Stimulated activated CD8-positive, alpha-beta memory T cell treated with anti-CD3 and anti-CD28 coated beads, Interleukin-12 subunit alpha, Interleukin-12 subunit beta, amount 100 ng/mL, for 24 hours (primary cell): ENCODE measurements around the gene OR6C1.
"Not testable (repeated sequence)": the region's sequence is repeated elsewhere in the genome, so short reads cannot be mapped to it uniquely, and the experiment has no call there.

Source experiments
- DNase-seq: peaks from one replicate; pipeline ENCODE4 v3.0.0-alpha.2; 2020; ENCODE audit errors: extremely low read depth

The OR6C1 gene

DNA sequence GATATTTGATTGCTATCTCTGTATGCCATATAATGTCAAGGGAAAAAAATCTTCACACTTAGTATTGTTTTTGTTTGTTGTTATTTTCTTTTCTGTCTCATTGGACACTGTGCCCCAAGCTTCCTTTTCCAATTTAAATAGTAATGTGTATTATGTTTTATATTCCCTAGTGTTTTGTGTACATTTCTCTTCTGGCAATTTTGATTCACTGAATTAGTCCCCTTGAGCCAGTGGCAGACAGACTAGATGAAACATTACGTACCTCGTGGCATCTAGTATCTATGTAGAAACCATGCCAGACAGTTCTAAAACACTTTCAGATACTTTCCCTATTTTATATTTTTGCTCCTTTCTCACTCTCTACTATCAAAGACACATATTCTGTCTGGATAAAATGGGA lies at the start of gene OR6C1:
OR6C1 (plus strand) TSS at position 301 of the 400 bp plus-strand sequence. CDS start 6,257 bp downstream, outside the sequence.
- no peak for DNase-seq

DNA sequence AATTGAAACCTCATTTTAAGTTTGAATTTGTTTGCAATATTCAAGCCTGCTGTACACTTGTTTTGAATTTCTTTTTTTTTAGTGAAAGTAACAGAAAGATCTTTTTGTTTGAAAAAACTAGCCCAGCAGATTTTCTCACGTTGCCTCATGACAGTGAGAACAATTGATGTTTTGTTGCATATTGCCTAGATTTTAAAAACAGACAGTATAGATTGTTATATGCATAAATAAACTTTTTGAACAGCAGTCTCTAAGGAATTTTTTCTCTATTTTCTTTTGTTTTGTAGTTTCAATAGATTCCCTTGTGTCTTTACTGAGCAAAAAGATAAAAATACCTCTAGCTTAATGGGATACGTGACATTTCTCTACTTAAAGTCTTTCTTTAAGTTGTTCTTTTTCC lies 33.2 kb upstream of the OR6C1 start:
- no peak for DNase-seq

DNA sequence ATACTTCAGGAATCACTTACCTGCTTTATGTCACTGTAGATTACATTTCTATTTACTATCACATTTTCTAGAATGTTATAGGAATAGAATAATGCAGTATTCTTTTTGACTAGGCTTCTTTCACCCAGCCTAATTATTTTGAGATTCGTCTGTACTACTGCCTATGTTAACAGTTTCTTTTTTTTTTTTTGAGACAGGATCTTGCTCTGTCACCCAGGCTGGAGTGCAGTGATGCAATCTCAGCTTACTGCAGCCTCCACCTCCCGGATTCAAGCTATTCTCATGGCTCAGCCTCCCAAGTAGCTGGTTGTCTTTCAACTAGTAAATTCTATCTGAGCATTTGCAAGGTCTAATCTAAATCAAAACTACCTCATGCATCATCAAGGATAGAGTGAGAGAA lies 24.1 kb upstream of the OR6C1 start:
- no peak for DNase-seq

DNA sequence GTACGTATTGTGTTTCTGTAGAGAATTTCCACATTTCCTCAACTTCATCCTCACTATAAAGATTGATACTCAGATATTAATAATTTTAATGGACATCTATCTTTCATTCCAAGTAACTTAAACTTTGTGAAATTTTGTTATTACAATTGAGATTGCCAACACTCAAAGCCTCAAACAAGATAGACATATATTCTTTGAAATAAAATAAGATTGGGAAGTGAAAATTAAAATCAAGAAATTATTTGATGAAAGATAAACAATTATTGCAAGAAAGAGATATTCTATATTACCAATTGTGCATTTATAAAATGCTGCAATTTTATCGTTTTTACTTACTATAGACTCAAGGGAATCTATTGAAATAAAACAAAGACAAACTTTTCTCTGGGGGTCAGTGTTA lies 17.7 kb upstream of the OR6C1 start, which contains the start of gene OR6C6:
OR6C6 (minus strand) TSS at position 101 of the 400 bp plus-strand sequence. CDS start 1,337 bp downstream, outside the sequence.
- no peak for DNase-seq

DNA sequence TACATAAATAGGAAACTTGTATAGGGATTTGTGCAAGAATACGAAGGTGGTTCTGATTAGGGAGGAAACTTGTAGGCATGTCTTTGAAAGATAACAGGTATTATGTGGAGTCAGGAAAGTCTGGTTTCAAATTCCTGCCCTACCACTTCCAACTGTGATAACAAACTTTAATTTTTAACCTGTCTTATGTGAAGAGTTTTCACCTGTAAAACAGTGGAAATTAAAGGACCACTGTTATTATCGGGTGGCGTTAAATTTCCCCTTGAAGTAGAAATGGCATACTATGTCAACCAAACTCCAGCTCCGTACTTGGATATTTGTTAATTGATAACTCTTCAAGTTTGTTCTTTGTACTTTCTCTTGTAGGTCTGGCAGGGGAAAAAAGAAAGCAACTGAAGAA lies 6.1 kb downstream of the OR6C1 start:
- no peak for DNase-seq

DNA sequence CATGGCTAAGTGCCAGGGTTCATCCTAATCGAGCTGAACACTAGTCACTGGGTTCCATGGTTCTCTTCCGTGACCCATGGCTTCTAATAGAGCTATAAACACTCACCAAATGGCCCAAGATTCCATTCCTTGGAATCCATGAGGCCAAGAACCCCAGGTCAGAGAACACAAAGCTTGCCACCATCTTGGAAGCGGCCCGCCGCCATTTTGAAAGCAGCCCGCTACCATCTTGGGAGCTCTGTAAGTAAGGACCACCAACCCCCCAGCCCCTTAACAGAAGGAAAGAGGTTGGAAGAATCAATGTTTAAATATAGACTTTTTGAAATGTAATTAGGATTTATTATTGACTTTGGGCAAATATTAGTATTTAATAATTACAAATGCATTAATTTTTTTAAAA lies 11.7 kb downstream of the OR6C1 start:
- not testable (repeated sequence) for DNase-seq

DNA sequence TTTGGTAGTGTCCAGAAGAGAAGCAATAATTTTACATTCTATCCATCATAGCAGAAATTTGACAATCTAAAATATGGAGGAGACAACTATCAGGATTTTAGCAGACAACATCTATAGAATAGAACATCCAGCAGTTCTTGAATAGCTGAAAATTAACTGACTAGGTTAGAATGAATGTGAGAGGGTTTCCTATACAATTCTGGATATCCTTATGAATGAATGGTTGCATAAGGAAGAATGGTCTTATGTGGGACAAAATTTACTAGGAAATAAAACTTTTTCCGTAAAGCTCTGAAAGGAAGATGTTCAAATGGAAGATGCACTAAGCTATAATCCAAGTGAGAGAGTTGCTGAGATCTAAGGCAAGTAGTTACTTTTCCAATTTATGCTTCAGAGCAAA lies 16.3 kb downstream of the OR6C1 start, which contains the start of gene OR6C3:
OR6C3 (plus strand) TSS at position 301 of the 400 bp plus-strand sequence. CDS start 955 bp downstream, outside the sequence.
- no peak for DNase-seq

DNA sequence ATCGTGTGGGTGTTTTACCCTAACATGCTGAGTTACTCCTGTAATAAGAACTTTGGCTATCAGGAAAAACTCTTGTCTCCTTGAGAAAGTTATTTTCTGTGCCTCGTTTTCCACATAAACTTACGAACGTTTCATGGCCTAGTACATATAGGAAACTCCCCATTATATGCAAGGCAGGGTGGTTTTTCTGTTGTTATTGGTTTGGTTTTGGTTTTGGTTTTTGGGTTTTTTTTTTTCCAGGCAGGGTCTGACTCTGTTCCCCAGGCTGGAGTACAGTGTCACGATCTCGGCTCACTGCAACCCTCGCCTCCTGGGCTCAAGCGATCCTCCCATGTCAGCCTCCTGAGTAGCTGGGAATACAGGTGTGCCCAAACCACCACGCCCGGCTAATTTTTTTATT lies 21.9 kb downstream of the OR6C1 start:
- DNase-seq = no peak

DNA sequence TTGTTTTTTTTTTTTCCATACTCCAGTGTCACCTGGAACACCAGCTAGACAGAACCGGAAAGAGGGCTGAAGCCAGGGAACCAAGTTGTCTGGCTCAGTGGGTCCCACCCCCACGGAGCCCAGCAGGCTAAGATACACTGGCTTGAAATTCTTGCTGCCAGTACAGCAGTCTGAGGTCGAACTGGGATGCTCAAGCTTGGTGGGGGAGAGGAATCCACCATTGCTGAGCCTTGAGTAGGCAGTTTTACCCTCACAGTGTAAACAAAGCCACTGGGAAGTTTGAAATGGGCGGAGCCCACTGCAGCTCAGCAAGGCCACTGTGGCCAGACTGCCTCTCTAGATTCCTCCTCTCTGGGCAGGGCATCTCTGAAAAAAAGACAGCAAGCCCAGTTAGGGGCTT lies 41.2 kb downstream of the OR6C1 start:
- DNase-seq = not testable (repeated sequence)

DNA sequence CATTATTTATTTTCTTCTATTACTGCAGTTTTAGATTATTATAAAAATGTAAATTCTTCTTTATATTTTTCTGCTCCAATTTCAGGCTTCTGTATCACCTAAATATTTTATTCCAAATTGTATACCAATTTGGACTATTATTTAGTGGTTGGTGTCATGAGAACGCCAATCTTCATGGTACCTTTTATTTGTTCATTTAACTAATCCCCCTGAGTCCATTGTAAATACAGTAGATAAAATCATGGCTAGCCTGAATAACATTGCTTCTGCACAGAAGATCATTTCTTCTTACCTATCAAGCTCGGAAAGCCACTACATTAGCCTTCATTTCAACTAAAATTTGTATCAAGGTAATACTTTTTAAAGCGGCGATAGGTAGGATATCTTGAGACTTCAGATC lies 48.5 kb downstream of the OR6C1 start, which contains the start of gene OR6C75:
OR6C75 (plus strand) TSS at position 301 of the 400 bp plus-strand sequence. CDS start 2,136 bp downstream, outside the sequence.
- DNase-seq = no peak

DNA sequence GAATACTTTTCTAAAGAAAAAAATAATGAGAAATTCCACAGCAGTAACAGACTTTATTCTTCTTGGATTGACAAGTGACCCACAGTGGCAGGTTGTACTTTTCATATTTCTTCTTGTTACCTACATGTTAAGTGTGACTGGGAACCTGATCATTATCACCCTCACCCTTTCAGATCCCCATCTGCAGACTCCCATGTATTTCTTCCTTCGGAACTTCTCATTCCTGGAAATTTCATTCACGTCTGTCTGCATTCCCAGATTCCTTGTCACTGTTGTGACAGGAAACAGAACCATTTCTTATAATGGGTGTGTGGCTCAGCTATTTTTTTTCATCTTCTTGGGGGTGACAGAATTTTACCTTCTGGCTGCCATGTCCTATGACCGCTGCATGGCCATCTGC lies 50.9 kb downstream of the OR6C1 start:
- no peak for DNase-seq
